Measurements from ENCODE around the gene MAST4.

- TF ChIP-seq POLR2AphosphoS5 (IDR thresholded peaks at IDR 0.05; ENCODE audit: low read depth) = no peak
- no peak for TF ChIP-seq CTCF (IDR thresholded peaks at IDR 0.05; ENCODE audit: insufficient read depth, low read length)
- TF ChIP-seq REST (IDR thresholded peaks at IDR 0.05; ENCODE audit: insufficient replicate concordance, low read depth) = no peak
- TF ChIP-seq SPI1 (IDR thresholded peaks at IDR 0.05; ENCODE audit: borderline replicate concordance, low read depth) = no peak
- no peak for TF ChIP-seq GABPA (IDR thresholded peaks at IDR 0.05; ENCODE audit: low read depth)
Measured at GRCh38 chr5:66912787-66913186, 316.6 kb downstream of the MAST4 start.
